ENCODE data around the gene RGN.
"Not testable (repeated sequence)": the region's sequence is repeated elsewhere in the genome, so short reads cannot be mapped to it uniquely, and the experiment has no call there.

RGN gene

DNA sequence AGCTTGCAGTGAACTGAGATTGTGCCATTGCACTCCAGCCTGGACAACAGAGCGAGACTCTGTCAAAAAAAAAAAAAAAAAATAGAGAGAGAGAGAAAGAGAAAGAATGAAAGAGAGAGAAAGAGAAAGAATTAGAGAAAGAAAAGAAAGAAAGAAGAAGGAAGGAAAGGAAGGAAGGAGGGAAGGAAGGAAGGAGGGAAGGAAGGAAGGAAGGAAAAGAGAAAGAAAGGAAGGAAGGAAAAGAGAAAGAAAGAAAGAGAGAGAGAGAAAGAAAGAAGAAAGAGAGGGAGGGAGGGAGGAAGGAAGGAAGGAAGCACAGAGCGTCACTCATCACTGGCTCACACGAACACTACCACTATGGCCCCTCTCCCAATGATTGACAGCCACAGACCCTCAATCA, 46.2 kb downstream of the RGN start:
- not testable (repeated sequence) for DNase-seq

- peak; percentile 57 to 79 (median 70) for DNase-seq
Measured at GRCh38 chrX:47129157-47129898, 51.1 kb downstream of the RGN start.

DNA sequence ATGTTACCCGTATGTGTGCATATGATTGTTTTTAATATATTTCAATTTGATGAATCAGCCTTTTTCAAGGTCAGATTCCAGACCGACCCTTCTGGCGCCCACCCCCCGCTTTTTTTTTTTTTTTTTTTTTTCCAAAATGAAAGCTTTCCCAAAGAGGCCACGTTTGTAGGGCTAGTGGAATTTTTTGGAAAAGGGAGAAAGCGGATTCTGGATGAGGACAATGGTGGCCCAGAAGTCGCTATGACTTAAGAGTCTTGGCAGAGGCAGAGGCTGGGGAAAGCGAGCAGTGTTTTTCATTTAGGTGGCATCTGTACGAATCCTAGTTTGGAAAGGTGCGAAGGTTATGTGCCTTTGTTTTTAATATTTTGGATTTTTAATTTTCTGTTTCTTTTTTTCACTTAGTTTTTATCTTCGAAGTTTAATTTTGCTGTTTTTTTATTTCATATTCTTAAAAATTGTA, 51.7 kb downstream of the RGN start:
- DNase-seq = no peak

DNA sequence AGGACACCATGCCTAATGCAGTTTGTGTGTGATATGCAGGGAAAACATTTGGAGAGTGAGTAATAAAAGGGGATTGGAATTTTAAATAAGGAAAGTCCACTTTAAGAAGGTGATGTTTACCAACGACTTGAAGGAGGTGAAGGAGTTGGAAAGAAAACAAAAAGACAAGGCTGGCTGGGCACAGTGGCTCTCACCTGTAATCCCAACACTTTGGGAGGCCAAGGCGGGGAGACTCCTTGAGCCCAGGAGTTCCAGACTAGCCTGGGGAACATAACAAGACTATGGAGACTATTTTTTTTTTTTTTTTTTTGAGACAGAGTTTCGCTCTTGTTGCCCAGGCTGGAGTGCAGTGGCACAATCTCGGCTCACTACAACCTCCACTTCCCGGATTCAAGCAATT, 55.2 kb downstream of the RGN start:
- no peak for DNase-seq

GRCh38 chrX:47135650-47136049, 57.4 kb downstream of the RGN start:
- not testable (repeated sequence) for DNase-seq

DNA sequence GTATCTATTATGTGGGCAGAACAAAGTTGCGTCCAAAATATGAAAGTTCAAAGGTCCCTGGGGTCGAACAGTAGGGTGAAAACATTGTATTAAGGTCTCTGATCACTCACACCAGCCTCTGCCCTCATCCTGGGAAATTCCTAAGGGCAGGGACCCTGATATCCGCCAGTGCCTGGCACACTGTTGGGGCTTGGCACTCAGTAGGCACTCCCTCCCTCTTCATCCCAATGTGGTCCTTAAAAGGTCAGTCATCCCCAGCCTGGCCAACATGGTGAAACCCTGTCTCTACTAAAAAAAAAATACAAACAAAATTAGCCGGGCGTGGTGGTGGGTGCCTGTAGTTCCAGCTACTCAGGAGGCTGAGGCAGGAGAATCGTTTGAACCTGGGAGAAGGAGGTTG, 59.9 kb downstream of the RGN start:
- no peak for DNase-seq
